Esophagus mucosa (tissue), 1 donor: ENCODE results near the gene DNHD1. TPM values are rescaled to one million over a fixed set of nuclear protein-coding genes. Genes with fewer than 3 reads are reported as not detected.

ENCODE experiments used
- ATAC-seq: fragments of 200-7000 bp; cut with Tn5 transposase; one replicate; pipeline ENCODE4 v1.9.1; 2020
- total RNA-seq: library from RNA; stranded (reverse); gene quantifications from one replicate; pipeline ENCODE4 v1.2.4, GENCODE V29; 2023
- donor health status: DM: yes; HTN: yes; CAD: no.

Gene DNHD1
- total RNA-seq, 1 donor from 2014 or later = 4.9 TPM

DNA sequence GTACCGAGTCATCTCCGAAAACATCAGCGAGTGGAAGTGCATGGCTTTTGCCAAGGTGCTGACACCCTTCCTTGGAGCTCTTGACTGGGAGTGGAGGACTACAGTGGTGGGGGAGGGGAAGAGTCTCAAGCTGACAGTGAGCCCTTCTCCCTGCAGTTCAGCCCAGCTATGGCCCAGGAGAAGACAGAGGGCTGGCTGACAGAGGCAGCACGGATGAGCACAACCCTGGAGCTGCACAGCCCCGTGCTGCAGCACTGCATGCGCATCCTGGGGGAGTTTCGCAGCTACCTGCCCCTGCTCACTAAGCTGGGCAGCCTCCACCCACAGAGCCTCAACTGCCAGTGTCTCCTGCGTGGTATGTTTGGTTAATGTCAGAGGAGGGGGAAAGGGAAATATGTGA is 41.4 kb downstream of the DNHD1 start:
- ATAC-seq = no peak

DNA sequence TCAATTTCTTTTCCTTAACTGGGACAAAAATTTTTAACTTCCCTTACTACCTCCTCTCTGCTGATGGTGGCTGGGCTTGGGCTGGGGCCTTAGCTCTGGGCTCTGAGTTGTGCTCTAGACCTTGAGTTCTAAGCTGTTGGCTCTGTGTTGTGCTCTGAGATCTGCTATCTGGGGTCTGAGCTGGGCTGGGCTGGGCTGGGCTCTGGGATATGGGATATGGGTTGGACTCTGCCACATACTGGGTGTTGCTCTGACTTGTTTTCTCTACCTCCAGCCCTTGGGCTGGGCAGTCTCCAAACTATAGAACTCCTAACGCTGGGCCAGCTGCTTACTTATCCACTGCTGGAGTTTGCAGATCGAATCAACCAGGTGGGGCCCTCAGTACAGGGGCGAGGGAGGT is 41.9 kb downstream of the DNHD1 start:
- ATAC-seq = peak; percentile 27

DNA sequence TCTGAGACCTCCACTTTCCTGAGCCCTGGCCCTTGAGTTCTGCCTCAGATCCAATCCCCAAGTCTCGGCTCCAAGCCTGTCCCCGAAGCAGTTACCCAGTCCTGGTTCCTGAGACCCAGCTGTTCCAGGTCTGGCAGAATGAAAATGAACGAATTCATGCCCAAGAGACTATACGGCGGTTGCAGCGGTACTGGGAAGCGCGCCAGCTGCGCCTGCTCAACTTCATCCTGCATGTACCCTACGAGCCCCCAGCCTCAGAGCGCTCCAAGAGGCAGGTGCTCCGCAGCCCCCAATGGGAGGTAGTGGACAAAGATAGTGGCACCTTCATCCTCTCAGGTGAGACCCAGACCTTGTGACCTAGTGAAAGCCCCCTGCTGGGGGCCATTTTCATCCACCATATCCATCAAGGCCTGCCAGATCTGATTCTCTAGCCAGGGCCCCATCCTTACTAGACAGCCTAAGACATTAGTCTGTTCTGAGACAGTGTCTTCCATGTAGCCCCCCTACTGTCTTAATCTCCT is 42.7 kb downstream of the DNHD1 start:
- no peak for ATAC-seq

DNA sequence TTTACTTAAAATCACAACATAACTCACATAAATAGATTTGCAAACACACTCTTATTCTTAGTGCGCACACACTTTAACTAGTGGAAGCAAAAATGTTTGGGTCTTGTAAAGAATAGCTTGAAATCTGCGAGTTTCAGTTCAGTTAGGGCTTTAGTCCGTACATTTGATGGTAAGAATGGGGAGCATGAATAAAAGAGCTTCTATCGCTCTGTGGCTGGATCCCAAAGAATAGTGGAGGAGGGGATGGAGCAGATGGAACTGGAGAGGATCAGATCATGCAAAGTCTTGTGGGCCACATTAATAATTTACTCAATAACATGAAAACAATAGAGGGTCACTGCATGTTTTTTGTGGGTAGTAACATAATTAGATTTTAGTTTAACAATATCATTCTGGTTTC is 44.3 kb downstream of the DNHD1 start:
- ATAC-seq = no peak

DNA sequence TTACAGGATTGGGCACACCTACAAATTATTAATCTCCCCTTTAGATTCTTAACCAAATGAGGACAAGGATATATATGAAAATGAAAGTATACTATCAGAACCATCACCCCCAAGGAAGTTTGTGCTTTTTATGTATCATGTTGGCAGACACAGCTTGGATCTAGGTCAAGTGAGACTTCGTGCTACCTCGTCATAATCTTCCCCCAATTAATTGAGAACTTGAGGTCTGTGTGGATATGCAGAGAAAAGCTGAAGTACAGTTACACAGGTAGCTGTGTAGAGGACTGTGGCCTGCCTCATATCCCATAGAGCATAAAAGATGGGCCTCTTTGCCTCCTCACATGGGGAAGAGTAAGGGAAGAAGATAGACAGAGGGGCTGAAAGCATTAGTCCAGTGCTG is 45.6 kb downstream of the DNHD1 start:
- no peak for ATAC-seq

DNA sequence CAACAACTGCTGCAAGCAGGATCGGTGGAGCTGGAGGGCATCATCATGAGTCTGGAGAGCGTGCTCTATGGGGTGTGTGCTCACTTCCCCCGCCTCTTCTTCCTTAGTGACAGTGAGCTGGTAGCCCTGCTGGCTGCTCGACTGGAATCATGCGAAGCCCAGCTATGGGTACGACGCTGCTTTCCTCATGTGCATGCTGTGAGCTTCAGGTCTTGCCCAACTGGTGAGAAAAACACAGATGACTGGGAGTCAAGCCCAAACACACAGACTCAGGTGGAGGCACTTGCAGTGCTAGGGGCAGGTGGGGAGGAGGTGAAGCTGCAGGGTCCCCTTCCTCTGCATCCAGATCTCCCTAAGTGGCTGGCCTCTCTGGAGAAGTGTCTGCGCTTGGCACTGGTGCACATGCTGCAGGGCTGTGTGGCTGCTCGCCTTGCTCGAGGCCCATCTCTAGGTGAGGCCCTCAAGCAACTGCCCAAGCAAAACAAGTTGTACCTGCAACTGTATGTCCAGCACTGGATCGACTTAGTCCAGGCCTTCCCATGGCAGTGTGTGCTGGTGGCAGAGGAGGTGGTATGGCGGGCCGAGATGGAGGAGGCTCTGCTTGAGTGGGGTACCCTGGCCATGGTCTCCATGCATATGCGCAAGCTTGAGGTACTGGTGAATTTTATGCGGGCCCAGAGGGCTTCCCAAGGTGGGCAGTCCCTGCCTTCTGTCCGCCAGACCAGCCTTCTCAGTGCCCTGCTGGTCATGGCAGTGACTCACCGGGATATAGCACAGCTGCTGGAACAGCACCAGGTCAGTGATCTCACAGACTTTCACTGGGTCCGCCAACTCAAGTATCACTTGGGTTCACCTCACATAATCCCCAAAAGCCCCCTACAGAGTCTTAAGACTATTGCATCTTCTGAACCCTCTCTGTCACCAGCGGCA is 48.1 kb downstream of the DNHD1 start:
- no peak for ATAC-seq

DNA sequence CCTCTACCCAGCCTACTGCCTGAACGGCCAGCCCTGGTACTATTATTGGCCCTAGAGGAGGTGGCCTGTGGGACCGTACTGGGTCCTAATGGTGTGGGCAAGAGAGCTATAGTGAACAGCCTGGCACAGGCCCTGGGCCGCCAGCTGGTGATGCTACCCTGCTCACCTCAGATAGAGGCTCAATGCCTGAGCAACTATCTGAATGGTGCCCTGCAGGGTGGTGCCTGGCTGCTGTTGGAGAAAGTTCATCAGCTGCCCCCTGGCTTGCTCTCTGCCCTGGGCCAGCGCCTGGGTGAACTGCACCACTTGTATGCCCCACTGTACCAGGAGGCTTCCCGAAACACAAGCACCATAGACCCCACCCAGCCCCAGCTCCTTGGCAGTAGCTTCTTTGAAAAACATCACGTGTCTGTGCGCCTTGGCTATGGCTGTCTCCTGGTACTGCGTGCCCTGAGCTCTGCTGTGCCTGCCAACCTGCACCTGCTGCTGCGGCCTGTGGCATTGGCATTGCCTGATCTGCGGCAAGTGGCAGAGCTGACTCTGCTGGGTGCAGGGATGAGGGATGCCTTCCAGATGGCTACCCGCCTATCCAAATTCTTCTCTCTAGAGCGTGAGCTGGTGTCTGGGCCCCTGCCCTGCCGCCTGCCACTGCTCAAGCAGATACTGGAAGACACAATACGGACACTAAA is 49.0 kb downstream of the DNHD1 start:
- no peak for ATAC-seq

DNA sequence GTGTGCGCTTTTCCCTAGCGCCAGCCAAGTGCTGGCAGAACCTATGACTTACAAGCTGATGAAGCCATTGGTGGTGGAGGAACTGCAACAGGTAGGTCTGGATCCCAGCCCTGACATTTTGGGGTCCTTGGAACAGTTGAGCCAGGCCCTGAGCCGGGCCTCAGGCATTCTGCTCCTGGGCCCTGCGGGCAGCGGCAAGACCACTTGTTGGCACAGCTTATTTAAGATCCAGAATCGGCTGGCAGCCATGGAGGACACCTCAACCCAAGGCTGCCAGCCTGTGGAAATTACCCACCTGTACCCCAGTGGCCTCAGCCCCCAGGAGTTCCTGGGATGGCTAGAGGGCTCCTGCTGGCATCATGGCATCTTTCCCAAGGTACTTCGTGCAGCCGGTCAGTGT is 49.7 kb downstream of the DNHD1 start:
- no peak for ATAC-seq

DNA sequence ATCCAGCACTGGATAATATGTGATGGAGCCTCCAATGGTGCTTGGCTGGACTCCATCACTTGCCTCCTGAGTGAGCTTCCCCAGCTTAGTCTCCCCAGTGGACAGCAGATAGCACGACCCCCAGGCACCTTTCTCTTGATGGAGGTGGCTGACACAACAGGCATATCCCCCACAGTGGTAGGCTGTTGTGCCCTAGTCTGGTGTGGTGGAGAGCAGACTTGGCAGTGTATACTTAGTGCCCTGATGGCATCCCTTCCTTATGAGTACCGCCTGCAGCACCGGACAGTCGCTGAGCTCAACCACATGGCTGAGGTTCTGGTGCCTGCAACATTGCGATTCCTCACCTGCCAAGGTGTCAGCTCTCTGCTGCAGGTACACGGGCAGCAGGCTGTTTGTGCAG is 50.1 kb downstream of the DNHD1 start:
- no peak for ATAC-seq

DNA sequence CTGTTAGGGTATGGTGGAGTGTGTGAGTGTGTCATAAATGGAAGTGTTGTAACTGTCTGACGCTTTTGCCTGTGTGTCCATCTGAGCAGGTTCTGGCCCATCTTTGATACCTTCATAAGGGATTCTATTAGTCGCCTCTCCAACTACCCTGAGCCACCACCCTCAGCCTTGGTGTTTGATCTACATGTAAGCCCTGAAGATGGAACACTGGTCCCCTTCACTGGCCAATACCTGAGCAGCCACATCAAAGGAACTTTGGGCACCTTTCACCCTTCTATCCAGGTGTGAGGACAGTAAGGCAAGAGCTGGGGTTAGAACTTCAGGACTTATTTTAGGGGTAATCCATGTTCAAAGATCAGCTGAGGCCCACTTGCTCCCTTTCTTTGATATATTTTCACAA is 51.0 kb downstream of the DNHD1 start:
- no peak for ATAC-seq

DNA sequence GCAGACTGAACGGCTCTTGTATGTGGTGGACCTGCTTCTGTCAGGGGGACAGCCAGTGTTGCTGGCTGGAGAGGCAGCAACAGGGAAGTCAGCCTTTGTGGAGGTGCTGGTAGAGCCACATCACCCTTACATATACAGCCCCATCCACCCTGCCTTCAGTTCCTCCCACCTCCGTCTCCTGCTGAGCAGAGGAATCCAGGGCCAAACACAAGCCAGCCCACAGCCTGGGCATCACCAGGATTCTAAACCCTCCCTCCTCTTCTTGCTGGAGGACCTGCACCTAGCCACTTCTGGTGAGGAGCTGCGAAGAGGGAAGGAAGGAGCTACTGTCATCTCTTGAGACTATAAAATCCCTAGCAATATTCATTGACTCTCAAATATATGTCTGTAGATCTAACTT is 51.6 kb downstream of the DNHD1 start:
- ATAC-seq = no peak

DNA sequence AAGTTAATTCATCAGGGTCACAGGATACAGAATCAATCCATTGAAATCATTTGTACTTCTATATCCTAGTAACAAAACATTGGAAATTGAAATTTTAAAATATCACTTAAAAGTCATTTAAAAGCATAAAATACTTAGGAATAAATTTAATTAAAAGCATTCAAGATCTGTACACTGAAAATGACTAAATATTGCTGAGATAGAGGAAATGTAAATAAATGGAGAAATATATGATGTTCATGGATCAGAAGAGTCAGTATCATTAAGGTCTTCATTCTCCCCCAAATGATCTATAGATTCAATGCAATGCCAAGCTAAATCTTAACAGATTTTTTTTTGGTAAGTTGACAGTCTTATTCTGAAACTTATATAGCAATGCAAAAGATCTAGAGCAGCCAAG is 56.6 kb downstream of the DNHD1 start:
- ATAC-seq = no peak

DNA sequence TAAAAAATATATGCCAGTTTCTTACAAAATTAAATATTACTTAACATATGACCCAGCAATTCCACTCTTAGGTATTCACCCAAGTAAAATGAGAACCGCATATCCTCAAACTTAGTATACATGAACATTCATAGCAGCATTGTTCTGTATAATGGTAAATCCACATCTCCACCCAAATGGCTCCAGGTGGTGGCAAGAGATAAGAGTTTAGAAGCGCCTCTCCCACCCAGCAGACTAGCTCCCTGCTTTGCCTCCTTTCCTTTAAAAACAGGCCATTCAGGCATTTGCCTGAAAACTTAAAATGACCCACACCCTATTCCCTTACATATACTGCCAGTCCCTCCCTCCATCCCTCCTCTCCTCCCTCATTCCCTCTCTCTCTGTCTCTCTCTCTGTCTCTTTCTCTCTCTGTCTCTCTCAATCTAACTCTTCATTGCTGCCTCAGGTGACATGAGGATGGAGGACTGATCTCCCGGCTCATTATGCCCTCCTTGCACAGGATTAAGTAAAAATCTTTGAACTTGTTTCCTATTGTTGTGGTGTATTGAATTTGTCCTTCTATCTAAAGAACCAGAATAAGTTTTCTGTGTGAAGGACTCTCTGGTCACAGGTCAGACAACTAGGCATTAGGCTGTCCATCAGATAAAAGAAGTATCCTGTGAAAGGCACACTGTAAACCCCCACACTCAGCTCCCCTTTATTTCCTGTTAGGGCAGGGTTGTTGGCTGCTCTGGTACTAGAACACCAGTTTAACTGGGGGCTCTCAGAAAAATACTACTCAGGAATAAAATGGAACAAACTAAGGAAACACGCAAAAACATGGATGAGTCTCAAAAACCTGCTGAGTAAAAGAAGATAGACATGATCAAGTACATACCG is 58.0 kb downstream of the DNHD1 start:
- ATAC-seq = no peak

DNA sequence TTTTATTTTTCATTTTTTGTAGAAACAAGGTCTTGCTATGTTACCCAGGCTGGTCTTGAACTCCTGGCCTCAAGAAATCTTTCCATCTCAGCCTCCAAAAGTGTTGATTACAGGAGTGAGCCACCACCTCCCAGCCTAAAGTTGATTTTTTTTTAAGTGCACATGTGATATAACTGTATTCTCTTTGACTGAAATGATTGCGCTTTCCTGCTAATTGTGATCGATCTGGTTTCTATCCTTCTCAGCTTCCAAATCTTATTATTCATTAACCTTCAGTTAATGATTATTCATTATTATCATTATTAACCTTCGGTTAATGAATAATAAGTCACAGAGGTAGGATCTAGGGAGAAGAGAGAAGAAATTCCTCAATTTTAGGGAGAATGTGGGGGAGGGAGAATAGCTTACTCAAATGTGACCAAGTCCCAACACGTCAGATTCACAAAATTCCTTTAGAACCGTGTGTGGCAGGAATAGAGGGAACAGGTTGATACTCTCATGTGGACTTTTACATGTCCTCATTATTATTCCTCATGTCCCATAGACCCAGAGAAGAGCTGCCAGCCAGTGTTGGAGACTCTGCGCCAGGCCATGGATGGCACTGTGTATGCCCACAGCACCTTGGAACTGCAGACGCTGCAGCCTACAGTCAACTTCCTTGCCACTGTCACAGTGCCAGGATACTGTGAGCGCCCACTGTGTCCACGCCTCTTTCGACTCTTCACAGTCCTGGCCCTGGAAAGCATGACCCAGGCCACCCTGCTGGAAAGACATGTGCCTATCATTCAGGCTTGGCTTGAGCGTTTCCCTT is 59.3 kb downstream of the DNHD1 start:
- no peak for ATAC-seq

DNA sequence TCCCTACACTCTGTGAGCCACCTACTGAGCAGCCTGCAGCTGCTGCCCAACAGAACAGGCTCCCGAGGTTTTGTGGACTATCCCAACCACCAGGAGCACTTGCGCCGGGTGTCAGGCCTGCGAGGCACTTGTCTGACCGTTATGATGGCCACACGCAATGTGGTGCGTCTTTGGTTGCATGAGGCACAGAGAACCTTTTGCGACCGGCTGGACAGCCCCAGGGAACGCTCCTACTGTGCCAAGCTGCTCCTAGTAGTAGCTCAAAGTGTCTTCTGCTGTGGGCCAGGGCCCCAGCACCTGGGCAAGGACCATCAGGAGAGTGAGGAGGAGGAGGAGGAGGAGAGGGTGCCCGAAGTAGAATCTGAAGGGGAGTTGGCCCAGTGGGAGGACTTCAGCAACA is 60.0 kb downstream of the DNHD1 start:
- no peak for ATAC-seq

DNA sequence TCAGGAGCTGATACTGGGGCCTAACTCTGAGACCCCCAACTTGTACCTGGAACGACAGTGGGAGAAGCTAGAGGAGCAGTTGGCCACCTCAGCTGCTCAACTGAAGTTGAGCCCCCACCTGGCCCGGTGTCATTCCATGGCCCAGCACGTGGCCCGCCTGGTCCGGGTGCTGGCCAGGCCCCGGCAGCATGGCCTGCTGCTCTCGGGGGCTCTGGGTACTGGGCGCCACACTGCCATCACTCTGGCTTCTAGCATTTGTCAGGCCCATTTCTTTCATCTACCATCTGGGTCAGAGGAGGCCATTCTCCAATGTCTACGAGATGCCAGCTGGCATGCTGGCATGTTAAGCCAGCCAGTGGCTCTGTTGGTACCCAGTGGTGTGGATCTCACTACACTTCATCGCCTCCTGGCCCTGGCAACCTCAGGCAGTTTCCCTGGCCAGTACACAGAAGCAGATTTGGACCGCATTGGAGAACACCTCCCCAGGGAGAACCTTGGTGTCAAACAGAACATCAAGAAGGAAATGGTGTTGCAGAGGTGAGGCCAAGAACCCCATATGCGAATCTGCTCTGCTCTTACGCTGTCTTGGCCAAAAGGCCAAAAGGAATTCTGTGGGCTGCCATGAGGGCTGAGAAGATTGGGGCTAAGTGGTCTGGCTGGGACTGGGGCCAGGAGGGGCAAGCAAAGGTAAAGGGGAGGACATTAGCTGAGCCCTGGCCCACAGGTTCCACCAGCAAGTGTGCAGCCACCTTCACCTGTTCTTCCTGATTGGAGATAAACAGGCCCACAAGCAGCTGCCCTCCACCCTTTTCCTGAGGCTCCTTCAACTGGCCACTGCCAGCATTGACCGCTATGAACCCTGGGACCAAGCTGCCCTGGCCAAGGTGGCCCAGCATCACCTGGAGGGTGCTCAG is 60.9 kb downstream of the DNHD1 start:
- no peak for ATAC-seq

DNA sequence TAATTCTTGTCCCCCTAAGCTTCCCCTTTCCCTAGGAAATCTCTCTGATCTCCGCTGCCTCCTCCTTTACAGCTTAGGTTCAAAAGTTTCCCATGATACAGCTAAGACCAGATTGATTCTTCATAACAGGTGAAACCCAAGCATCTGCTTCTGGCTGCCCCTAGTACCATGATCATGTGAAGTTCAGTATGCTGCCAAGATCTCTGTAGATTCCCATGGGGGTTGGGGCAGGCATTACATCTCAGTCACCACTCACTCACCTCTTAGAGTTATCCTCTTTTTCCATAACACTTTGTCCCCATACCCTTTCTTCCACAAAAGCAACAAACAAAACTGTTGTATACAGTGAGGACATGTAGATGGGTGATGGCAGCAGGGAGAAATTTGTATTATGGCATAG is 62.3 kb downstream of the DNHD1 start:
- no peak for ATAC-seq

DNA sequence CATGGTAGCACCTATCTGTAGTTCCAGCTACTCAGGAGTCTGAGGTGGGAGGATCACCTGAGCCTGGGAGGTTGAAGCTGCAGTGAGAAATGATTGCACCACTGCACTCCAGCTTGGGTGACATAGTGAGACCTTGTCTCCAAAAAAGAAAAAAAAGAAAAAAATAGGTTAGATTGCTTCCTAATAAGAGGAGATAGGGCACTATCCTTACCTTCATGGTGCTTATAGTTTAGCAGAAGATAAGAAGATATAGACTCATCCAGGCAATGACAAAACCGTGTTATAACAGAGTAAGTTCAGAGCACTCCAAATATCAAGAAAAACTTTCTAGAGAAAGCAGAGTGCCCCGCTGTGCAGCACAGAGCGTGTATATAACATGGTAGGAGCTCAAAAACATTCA is 64.2 kb downstream of the DNHD1 start:
- no peak for ATAC-seq

DNA sequence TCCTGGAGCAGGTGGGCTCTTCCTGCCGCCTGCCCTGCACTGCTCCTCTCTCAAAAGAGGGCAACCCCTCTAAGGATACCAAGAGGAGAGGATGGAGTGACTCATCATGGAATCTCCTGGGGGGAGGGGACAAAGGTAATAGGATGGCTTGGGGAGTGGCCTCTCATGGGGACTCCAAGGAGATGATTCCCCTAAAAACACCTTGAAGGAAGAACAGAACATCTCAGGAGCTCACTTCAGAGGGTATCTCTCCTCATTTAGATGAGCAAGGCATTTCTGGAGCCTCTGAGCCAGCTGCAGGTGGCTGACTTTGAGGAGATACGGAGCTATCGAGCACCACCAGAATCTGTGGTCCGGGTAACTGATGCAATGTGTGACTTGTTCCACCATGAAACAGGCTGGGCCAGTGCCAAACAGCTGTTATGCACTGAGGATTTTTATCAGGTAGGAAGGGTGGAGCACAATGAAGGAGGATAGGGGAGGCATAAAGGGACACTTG is 66.1 kb downstream of the DNHD1 start:
- no peak for ATAC-seq

DNA sequence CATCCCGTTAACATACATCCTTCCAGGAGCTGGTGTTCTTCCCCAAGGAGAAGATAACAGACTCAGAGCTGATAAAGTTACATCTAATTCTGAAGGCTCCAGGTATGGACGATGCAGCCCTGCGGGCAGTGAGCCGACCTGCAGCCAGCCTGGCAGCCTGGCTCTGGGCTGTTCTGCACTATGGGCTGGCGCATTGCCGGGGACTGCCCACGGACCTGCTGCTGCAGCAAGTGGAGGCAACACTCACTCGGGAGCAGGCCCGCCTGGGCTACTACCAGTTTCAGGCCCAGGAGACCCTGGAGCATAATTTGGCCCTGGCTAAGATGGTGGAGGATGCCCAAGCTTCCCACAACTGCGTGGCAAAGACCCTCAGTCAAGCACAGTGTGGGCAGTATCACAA is 66.6 kb downstream of the DNHD1 start:
- no peak for ATAC-seq

DNA sequence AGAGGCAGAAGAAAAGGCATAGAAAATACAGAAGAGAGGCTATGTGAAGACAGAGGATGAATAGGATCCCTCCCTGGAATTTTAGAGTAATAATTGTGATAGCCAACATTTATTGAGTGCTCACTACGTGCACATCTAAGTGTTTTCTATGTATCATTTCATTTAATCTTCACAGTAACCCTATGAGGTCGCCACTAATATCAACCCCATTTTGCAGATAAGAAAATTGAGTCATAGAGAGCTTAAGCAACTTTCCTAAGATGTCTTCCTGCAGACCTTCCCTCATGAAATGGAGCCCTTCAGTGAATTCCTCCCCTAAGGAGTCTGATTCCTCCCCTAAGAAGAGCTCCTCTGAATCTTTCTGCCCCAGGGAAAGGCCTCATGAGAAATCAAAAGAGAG is 68.2 kb downstream of the DNHD1 start:
- ATAC-seq = no peak
